ENCODE measurements around the gene SCG5.
"Not testable (repeated sequence)": the region's sequence is repeated elsewhere in the genome, so short reads cannot be mapped to it uniquely, and the experiment has no call there.

The SCG5 gene

GRCh38 chr15:32641517-32642059, at the start of gene SCG5:
TSS of gene SCG5 (plus strand) at chr15:32641710. CDS start at chr15:32643593, 1,883 bp downstream.
- no peak for DNase-seq (ENCODE audit: low read depth)

DNA sequence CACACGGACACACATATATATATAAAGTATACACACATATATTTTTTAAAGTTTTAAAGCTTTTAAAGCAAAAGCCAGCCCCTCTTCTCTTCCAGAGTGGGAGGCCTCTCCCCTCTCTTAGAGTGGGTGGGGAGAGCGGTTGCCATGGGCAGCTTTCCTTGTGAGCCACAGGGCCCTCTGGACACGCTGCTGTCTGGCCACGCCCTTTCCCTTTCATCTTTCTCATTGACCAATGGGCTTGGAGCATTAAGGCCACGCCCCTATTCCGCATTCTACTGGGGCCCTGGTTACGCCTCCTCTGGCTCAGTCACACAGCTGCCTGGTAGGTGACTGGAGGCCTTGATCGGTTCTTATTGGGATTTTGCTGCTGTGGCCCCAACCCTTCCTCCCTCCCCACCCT, 48.4 kb upstream of the SCG5 start, which contains the start of gene GOLGA8N:
Gene GOLGA8N (plus strand): TSS at position 306 of the 400 bp plus-strand sequence.
- DNase-seq (ENCODE audit: low read depth), result not testable (repeated sequence)

- DNase-seq (ENCODE audit: low read depth), result not testable (repeated sequence)
These were observed 32.0 kb upstream of the SCG5 start for GRCh38 chr15:32609518-32609917.

GRCh38 chr15:32610719-32611118, 30.8 kb upstream of the SCG5 start:
- DNase-seq (ENCODE audit: low read depth), result not testable (repeated sequence)

DNA sequence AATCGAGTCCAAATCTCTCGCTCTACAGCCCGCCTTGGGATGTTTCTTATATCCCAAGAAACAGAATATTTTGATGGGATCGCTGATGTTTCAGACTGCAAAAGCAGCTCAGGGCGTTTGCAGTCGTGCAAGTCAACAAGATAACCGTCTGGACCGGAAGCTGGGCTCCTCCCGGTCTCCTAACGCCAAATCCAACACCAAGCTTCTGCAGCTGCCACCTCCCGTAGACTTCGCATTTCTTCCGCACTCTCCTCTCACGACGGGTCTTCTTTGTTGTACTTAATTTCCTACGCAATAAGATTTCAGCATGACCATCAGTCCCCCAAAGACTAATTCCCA, 26.8 kb upstream of the SCG5 start:
- not testable (repeated sequence) for DNase-seq (ENCODE audit: low read depth)

DNA sequence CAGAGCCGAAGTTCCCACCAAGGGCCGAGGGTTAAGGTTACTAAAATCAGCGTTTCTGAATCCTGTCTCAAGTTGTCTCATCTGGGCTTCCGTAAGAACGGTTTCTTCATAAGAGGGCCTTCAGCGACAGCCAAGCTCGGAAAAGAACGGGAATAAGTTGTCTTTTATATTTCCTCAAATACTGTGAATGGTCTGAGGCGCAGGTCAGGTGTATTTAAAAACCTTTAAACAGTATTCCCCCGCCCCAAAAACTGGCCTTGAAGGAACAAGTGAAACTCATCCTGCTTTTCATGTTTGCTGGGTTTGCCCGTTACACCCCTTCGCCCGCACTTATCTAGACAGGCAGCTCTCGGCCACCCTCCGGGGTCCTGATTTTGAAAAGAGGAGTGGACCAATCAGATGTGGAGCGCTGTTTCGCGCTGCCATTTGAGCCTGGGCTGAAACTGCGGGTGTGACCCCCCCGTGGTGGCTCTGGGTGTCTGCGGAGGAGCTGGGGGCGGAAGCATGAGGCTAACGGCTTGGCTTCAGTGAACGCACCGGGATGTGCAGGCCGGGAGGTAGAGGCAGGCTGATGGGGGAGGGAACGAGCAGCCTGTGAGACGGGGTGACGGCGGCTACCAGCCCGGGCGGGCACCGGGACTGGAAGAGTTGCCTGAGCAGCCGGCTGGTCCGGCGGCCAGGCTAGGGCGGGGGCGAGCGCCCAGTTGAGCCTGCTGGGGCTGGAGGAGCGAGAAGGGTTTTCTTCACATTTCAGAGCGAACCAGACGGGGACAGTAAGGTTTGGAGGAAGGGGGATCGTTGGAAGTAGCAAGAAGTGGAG, 26.2 kb upstream of the SCG5 start, which contains the start of gene ARHGAP11A:
Gene ARHGAP11A (plus strand): TSS at position 454 of the 820 bp plus-strand sequence. CDS start 708 bp downstream, outside the sequence.
- DNase-seq (ENCODE audit: low read depth), result peak; percentile 63

- DNase-seq (ENCODE audit: low read depth), result not testable (repeated sequence)
These were observed 25.6 kb upstream of the SCG5 start for GRCh38 chr15:32615871-32616426.

- no peak for DNase-seq (ENCODE audit: low read depth)
These were observed 5.1 kb upstream of the SCG5 start for GRCh38 chr15:32636410-32636809.

GRCh38 chr15:32636908-32637567, 4.5 kb upstream of the SCG5 start:
- DNase-seq (ENCODE audit: low read depth), result no peak

GRCh38 chr15:32637704-32638103, 3.8 kb upstream of the SCG5 start:
- no peak for DNase-seq (ENCODE audit: low read depth)

DNA sequence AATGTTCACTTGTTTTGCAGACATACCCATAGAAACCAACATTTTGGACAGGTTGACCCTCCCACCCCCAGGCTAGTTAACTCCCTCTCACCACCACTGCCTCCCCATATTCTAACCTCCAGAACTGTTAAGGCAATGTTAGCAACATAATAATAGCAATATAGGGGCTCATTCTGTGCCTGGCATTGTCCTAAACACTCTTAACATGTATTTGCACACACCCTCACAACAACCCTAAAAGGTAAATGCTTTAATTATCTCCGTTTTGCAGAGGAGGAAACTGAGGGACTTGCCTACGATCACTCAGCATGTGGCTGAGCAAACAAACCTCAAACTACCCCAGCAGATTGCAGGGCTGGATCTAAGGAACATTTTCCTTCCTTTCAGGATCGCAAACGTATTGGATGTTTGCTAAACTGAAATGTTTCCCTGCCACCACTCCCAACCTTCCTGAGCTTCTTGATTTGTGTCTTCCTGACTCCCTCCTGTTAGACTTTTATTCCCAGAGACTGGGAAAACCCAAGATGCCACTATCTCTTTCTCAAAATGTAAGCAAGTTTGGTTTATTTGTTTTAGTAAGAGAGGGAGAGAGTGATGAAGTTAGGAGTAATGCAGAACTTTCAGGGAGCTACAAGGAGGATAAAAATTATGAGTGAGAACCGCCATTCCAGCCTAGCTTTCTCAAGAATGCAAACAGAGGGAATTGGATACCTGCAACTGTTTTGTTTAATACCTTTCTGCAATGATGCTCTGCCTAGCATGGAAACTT, 1.3 kb downstream of the SCG5 start:
- no peak for DNase-seq (ENCODE audit: low read depth)

DNA sequence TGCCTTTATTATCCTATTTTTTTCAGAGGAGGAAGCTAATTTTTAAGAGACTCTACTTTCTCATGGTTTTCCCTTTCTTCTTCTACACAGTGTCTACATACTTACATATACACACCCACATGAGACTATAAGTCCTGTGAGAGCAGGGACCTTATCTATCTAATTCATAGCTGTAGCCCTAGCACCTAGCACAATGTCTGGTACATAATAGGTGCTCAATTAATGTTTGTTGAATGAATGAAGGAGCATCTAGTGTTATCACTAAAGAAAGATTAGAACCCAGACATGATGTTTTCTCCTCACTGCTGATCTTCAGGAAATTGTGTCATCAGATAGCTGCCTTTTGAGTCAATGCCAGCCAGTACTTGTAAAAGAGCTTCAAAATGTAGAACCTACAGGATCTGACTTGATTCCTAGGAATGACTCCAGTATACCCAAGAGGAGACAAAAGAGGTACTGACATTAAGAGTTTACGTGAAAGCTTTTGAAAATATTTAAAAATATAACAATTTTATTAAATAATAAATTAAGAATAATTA, 2.5 kb downstream of the SCG5 start:
- no peak for DNase-seq (ENCODE audit: low read depth)

DNA sequence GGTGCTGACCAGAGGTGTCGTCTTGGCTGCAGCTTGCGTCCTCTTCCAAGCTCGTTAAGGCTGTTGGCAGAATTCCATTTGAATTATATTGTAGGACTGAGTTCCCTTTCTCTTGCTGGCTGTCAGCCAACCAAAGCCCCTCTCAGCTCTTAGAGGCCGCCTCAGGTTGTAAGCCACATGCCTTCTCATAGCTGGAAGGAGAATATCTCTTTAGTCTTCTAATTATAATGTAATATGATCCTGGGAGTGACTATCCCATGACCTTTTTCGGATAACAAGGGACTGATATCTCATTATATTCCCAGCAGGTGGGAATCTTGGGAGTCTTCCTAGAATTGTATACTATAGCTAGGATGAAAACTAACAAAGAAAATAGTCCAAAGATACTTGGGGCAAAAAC, 4.8 kb downstream of the SCG5 start:
- no peak for DNase-seq (ENCODE audit: low read depth)

DNA sequence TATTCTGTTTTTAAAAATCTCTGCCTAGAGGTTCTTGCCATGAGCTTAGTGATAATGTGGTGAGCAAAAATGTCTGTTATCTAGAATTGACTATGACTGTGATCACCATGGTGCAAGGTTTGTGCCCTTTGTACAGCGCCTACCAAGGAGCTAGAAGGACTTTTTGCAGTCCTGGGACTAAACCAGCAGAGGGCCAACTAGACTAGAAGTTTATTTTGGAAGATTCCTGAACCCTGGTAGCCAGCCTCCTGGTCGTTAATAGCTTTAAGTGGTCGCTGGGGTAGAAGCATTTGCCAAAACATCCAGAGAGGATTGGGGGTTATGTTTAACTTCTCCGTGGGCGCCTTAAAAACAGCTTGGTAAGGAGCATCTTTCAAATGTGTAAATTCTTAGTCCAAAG, 7.8 kb downstream of the SCG5 start:
- DNase-seq (ENCODE audit: low read depth), result no peak

GRCh38 chr15:32651229-32651837, 9.8 kb downstream of the SCG5 start:
- no peak for DNase-seq (ENCODE audit: low read depth)

DNA sequence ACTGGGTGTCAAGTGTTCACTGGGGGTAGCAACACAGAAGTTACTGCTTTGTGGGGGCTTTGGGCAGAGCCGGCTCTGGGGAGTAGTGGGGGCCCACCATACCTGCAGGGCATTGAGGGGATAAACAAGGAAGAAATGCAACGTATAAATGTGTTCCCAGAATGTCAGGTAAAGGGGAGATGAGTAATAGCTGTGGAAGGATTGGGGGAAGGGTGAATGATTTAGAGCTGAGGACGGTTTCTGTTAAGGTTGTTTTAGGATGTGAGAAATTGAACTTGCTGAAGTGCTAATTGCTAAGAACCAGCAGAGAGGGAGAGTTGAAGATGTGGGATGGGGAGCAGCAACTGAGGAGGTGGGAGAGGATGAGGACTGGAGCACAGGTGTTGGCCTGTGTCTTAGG, 10.7 kb downstream of the SCG5 start:
- DNase-seq (ENCODE audit: low read depth), result no peak

GRCh38 chr15:32656091-32656490, 14.6 kb downstream of the SCG5 start:
- no peak for DNase-seq (ENCODE audit: low read depth)

GRCh38 chr15:32656496-32656895, 15.0 kb downstream of the SCG5 start:
- no peak for DNase-seq (ENCODE audit: low read depth)

DNA sequence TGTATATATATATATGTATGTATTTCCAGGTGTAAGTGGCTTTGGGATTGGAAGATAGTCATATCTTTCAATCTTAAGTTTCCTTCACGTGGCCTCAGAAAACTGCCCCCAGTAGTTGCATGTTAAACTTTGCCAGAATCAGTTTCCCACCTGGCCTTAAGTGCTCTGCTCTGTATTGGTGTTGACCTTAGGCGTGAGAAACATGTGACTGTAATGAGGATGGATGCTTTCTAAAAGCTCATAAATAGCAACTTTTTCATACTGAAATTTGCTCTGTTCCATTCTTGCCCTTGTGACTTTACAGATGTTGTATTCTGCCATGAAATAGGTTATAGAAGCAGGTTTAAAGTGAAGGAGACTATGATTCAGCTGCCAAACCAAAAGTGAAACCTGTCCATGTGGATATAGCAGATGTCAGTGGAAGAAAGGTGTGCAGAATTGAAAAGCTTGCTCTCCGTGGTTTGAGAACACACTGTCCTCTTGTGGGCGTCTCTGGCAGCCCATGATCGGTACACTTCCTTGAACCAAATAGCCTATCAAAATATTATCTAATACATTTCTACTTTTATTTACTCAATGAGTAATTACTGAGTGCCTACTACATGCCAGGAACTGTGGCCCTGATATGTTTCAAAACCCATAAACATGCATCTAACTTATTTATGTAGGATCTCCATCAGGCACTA, 15.8 kb downstream of the SCG5 start:
- no peak for DNase-seq (ENCODE audit: low read depth)

DNA sequence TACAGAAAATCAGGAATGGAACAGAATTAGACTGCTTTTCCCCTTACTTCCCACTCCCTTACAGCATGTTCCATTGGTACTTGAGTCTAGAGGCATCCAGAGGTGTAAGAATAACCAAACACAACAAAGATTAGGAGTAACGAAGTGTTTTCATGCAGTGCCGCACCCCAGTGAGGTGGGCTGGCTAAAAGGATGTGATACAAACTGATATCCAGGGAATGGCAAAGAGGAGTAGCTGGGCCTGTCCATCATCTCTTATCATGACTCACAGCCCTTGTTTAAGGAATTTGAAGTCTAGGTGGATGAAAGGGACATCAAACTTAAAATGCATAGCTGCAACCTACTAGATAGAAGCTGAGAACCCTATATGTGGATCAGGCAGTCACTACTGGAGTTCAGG, 16.4 kb downstream of the SCG5 start:
- DNase-seq (ENCODE audit: low read depth), result no peak
